ELR (cell line): ENCODE results near the gene ARID1B.

Experiments used
- DNase-seq: peaks from one replicate; pipeline ENCODE4 v3.0.0-alpha.2; 2015; ENCODE audit warnings: low read depth

Gene ARID1B

GRCh38 chr6:156776840-156777576 is at the start of gene ARID1B:
Gene ARID1B (plus strand): TSS chr6:156777378. CDS start chr6:156777681, 303 bp downstream.
- peak; percentile 83 for DNase-seq

GRCh38 chr6:156727715-156728385 is 49.3 kb upstream of the ARID1B start:
- no peak for DNase-seq

GRCh38 chr6:156729248-156729647 is 47.9 kb upstream of the ARID1B start:
- DNase-seq: peak; percentile 90

GRCh38 chr6:156731396-156731795 is 45.8 kb upstream of the ARID1B start:
- DNase-seq: peak; percentile 70

- no peak for DNase-seq
Observed at GRCh38 chr6:156735751-156736150, 41.4 kb upstream of the ARID1B start.

- no peak for DNase-seq
Observed at GRCh38 chr6:156740604-156741003, 36.6 kb upstream of the ARID1B start.

GRCh38 chr6:156741287-156742073 is 35.7 kb upstream of the ARID1B start:
- peak; percentile 39 for DNase-seq

GRCh38 chr6:156747715-156748114 is 29.5 kb upstream of the ARID1B start:
- DNase-seq: no peak

- no peak for DNase-seq
Observed at GRCh38 chr6:156748504-156748903, 28.7 kb upstream of the ARID1B start.

- peak; percentile 20 for DNase-seq
Observed at GRCh38 chr6:156752666-156753301, 24.4 kb upstream of the ARID1B start.

- DNase-seq: no peak
Observed at GRCh38 chr6:156756630-156757610, 20.3 kb upstream of the ARID1B start.

GRCh38 chr6:156757849-156758248 is 19.3 kb upstream of the ARID1B start:
- DNase-seq: no peak

- no peak for DNase-seq
Observed at GRCh38 chr6:156760377-156760776, 16.8 kb upstream of the ARID1B start.

- DNase-seq: no peak
Observed at GRCh38 chr6:156762547-156762946, 14.6 kb upstream of the ARID1B start.

- no peak for DNase-seq
Observed at GRCh38 chr6:156765117-156765516, 12.1 kb upstream of the ARID1B start.

- peak; percentile 11 for DNase-seq
Observed at GRCh38 chr6:156767603-156768467, 9.3 kb upstream of the ARID1B start.

- DNase-seq: no peak
Observed at GRCh38 chr6:156771047-156771446, 6.1 kb upstream of the ARID1B start.

- no peak for DNase-seq
Observed at GRCh38 chr6:156771761-156772160, 5.4 kb upstream of the ARID1B start.

- no peak for DNase-seq
Observed at GRCh38 chr6:156773476-156773875, 3.7 kb upstream of the ARID1B start.
